UCSD-AML1 (cell line): Measurements from ENCODE around the gene MOCS1.

Source experiments
- DNase-seq: peaks from one replicate; lab custom pipeline; 2025; ENCODE audit not compliant: unreplicated experiment; lab: John Stamatoyannopoulos, UW

Gene MOCS1

DNA sequence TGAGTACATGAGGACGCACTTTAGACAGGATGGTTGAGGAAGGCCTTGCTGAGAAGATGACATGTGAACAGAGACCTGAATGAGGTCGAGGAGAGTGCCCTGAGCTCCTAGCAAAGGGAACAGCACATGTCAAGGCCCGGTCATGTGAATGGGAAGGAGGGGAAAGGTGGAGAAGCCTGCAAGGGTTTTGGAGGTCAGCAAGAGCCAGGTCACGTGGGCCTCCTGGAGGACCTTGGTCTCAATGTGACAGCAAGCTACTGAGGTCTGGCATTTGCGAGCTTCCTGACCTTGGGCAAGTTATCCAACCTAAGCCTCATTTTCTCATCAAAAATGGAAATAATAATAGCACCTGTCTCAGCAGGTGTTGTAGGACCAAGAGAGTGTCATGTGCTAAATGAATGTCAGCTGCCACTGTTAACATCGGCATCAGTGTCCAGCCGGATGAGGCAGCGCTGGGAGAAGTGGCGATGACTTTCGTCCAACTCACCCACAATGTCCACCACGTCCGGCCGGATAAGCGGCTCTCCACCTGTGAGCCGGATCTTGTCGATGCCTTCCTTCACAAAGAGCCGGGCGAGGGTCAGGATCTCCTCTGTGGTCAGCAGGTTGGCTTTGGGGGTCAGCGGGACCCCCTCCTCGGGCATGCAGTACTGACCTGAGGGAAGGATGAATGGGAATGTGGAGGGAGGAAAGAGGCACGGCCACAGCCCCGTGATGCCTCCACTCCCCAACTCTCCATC lies 8.9 kb downstream of the MOCS1 start:
- no peak for DNase-seq

DNA sequence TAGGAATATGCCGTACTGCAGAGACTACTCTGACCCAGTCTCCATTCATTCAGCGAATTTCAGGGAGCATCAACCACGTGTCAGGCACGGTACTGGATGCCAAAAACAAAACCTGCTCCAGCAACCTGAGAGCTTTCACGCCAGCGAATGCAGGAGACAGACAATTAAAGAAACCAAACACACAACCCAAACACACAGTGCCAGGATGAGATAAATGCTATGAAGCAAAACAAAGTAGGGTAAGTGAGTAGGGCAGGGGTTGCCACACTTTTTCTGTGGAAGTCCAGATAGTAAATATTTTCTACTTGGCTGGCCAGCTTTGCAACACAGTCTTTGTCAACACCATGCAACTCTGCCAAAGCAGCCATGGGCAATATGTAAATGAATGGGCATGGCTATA lies 10.0 kb downstream of the MOCS1 start:
- DNase-seq, result no peak

DNA sequence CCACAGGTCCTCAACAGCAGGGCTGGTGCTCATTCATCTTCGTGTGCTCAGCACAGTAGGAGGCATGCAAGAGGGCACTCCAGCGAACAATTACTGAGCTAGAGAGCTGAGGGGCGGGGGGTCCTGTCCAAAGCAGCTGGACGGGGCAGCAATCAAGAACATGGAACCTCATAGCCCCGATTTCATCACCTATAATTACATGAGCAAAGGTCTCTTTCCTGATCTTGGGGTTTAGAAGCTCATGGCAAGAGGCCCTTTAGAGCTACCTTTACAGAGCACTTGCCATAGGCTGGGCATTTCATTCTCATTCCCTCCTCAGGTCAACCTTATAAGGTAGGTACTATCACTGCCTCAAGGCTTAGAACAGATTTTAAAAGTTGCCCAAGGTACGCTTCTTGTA lies 10.4 kb downstream of the MOCS1 start:
- DNase-seq, result no peak

DNA sequence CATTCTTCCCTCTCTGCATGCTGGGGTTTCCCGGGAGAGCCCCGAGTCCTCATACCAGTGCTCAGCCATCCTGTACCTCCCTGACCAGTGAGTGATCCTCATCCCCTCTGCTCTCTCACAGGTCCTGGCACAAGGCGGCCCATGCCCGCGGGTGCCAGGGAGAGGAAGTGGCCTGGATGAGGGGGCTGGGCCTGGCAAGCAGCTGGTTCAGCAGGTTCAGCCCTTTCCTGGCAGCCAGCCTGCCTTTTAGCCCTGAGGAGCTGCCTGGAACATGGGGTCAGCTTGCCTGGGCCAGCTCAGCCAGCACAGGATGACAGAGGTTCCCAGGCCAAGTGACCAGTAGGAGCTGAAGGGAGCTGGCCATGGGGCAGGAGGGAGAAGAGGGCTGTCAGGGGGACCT lies 10.9 kb downstream of the MOCS1 start:
- DNase-seq, result no peak

DNA sequence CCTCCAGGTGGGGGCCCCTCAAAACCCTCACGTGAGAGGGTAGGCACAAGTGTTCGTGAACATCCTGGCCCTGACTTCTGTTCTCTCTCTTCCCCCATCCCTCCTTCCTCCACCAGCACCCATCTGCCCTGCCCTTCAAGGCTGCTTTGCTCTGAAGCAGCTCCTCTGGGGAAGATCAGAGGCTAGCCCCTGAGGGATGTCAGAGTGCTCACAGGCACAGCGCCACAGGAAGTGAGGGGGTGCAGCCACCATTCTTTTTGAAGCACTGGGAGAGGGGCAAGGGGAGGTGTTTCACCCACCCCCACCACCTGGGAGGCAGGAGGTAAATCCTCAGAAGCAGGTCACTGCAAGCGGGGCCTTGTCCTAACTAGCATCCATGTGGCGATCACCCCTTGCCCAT lies 11.4 kb downstream of the MOCS1 start:
- DNase-seq, result no peak

DNA sequence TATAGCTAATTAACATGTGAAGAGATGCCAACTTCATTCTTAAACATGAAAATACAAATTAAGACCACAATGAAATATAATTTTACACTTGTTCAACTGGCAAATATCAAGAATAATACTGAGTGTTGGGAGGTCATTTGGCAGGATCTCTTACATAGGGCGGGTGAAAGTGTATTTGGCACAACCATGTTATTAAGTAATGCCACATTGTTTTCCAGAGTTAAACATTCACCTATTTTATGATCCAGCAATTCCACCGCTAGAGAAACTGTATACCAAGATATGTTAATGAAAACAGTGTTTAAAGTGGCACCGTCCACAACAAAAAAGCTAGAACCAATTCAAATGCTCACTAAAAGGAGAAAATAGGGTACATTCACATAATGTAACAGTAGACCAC lies 14.1 kb downstream of the MOCS1 start:
- no peak for DNase-seq

DNA sequence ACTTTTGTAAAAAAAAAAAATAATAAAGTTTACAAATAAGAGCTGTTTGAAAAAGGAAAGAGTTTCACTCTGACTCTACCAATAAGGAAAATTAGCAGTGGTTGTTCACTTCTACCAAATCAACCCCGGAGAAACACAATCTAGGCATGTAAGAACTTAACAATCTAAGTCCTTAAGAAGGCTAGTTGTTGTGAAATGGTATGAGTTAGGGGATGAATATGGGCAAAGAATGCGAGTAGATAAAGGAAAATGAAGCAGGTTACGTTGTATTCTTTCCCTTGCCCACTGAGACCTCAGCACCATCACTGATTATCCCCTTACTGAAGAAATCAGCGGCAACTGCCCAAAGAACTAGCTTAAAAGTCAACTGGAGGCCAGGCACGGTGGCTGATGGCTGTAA lies 15.4 kb downstream of the MOCS1 start:
- no peak for DNase-seq

DNA sequence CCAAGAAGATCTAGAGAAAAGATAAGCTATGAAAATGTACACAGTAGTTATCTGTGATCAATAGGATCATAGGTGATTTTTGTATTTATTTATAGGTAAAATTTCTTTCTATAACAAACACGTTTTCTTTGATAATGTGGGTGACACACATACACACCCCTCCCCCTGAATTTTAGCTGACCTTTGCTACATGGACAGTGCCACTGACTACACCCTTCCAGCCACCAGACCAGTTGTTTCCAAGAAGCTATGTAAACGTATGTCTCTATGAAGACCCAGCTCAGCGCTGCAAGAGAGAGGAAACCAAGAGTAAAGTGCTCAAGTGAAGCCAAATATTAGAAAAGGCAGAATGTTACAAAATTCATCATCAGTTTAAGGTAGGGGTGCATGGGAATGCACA lies 16.3 kb downstream of the MOCS1 start:
- no peak for DNase-seq

DNA sequence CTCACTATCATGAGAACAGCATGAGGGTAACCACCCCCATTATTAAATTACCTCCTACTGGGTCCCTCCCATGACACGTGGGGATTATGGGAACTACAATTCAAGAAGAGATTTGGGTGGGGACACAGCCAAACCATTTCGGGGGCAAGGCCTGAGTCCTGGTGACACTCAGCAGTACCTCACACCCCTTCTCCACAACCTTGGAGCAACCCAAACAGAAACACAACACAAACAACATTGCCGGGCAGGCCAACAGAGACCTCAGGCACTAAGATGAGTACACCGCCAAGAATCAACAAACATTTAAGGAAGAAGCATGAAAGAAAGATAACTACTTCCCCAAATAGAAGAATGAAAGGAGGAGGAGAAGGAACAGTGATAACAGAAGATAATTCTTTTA lies 16.9 kb downstream of the MOCS1 start:
- no peak for DNase-seq

DNA sequence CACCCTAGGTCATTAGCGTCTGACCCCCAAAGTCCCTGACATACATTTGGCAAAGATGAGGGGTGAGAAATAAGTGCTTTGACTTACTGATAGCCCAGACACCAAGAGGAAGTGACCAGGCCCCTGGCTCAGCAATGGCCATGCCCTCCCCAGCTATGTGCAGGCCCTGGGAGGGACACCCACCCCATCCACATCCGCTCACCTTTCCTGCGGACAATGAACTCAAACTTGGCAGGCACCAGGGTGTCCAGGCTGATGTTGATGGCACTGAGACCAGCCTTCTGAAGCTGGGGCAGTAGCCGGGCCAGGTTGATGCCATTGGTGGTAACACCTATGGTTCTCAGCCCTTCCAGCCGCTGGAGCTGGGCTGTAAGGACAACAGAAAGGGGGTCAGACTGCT lies 18.4 kb downstream of the MOCS1 start:
- no peak for DNase-seq

DNA sequence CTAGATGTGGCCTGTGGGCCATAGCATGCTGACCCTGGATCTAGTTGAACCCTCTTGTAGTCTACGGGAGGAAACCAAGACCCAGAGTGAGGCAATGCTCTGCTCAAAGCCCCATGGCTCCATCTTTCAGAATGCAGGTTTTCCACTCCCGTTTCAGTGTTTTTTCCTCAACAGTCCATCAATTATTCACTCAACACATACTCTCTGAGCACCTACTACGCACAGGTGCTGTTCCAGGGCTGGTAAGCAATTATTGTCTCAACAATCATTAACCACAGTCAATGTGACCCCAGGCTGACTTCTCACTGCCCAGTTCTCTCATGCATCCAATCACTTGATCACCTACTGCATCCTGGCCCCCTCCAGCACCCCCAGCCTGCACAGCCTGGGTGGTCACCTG lies 20.0 kb downstream of the MOCS1 start:
- DNase-seq, result no peak

DNA sequence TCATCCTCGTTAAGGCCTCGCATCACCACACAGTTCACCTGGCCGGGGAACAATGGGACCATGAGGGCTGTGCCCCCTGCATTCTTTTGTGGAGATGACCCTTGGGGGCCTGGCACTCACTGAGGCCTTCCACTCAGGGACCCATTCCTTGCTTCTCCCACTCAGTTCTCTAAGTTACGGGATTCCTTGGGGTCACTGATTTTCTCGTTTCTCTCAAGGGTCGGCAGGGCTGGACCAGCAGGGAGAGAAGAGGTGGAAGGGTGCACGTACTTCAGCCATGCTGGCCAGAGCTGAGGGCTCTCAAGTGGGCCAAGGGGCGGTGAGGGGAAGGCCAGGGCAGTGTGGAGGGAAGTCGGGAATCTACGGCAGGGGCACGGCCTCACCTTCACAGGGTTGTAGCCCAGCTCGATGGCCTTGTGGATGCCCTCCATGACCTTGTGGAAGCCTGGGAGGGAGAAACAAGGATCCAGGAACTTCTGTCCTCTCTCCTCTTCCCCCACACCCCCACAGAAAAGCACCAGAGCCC lies 20.8 kb downstream of the MOCS1 start:
- DNase-seq, result no peak

DNA sequence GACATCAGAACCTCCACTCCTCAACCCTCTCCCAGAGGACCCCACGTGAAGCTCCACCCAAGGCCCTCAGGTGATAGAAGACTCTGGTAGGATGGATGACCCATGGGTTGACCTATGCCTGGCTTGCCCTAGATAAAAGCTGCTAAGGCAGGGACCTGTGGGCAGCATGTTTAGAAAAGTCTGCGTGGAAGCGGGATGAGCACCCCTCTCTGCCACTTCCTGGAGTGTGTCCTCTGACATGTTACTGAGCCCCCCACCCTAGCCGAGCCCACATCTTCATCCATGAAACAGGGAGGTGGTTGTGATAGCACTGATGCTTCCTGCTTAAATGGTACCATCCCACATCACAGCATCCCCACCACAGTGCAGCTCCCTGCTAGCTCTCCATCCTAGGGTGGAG lies 21.8 kb downstream of the MOCS1 start:
- DNase-seq, result no peak

DNA sequence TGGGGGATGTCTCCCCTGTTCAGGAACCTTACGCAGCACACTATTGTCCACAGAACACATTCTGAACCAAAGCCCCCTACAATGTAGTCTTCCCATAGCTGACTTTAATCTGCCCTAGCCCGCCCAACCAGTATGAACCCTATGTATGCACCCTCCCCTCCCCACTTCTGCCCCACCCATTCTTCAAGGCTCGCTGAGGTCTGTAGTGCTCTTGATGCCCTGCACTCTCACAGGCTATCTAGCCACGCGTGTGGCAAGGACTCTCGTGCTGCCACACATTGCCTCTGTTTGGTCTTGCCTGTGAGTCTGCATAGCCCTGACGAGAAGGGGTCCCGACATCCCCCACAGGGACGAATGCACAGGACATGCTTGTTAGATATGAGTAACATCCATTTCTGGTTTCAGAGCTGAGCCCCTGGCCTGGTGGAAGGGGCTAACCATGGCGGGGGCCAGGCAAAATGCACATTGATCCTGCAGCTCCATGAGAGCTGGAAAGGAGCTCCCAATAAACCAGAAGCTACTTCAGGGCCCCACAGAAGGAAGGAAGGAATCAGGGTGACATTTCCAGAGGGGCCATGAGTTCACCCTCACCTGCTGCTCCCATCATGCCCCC lies 22.6 kb downstream of the MOCS1 start:
- no peak for DNase-seq

DNA sequence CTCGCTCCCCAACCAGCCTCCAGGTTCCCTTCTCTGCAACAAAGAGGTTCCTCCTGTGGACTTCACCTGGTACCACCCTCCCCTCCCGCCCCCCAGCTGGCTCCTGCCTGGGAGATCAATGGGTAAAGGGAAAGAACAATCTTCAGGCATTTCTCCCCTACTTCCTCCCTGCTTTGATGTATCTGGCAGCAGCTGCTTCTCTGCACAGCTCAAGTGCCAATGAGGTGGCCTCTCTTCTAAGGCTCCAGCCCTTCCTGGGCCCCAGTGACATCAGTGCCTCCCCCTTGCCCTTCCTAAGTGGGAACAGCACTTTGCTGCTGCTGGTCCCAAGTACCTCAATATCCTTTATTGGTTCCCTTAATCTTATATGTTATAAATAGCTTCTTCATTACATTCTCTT lies 23.5 kb downstream of the MOCS1 start:
- no peak for DNase-seq

DNA sequence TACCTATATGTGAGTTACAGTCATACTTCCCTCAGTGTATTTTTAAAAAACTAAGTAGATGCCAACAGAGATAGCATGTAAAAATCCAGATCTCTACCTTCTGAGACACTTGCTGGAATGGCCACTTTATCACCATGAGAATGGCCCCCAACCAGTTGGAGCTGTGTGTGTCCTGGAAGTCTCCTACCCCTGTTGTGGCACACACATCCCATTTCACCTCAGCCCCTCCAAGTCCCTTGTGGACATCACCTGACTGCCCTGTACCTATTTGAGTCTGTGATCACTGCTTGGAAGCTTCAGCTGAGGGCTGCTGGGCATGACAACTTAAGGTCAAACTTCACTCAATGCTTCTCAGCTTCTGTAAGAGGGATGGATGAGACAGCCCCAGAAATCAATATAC lies 24.1 kb downstream of the MOCS1 start:
- DNase-seq, result no peak

DNA sequence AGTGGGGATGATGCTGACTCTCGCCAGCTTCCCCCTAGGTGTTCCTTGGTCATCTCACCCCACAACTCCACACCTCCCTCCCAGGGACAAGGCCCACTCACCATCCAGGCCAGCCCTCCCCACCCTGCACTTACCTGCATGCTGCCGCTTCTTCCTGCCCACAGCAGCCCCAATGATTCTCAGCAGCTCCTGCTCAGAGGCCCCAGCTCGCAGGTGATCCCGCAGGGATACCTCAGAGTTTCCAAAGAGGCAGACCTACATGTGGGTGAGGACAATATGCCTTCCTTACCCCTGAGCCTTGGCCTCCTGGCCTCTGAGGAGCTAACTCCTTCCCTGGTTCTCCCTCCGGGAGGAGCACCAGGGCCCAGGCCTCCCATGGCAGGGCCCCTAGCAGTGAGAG lies 24.6 kb downstream of the MOCS1 start:
- no peak for DNase-seq

DNA sequence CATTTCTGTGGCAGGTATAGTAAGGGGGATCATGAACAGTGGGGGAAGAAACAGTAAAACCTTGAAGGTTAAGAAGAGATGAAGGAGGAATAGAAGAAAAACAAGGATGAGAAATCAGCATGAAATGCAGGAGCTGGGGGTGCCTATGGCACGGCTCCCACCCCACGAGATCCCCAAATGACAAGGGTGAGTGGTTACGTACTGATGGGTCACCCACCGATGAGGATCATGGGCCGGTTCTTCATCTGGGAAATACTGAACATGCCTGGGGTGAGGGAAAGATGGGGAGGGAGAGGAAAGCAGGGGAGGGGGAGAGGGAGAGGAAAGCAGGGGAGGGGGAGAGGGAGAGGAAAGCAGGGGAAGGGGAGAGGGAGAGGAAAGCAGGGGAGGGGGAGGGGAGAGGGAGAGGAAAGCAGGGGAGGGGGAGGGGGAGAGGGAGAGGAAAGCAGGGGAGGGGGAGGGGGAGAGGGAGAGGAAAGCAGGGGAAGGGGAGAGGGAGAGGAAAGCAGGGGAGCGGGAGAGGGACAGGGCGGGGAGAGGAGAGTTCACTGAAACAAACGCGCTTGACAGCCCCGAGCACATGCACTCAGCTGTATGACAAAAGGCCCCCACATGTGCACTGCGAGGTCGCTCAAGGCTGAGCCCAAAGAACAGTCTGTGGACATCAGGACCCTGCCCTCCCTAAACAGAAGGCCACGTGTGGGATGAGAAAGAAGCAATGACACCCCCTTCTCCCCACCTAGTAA lies 25.3 kb downstream of the MOCS1 start:
- DNase-seq, result no peak

DNA sequence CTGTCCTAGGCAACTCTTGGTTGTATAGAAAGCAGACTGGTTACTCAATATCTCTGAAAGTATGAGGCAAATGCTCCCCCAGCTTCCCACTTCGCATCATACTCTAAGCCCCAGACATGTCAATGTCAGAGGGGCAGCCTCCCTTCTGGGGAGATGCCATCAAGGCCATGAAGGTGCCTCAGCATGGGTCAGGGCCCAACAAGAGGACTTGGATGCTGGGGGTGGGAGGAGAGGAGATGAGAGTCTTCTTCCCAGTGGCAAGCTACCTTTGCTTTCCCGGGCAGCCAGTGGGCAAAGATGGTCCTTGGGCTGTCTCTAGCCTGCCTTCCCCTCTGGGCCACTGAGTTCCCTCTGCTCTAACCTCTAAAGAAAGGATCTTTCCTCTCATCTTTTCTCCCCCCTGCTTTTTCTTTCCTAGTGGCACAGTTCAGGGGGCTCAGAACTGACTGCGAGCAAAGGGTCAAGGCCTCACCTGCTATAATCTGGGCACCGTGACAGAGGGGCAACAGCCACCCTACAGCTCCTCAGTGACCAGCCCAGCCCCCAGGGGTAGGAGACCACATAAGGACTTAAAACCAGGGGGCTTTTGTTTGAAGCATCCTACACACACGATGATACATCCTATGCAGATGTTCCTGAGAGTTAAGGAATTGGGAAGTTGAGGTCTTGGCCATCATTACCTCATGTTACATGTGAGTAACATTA lies 26.2 kb downstream of the MOCS1 start:
- DNase-seq, result no peak

DNA sequence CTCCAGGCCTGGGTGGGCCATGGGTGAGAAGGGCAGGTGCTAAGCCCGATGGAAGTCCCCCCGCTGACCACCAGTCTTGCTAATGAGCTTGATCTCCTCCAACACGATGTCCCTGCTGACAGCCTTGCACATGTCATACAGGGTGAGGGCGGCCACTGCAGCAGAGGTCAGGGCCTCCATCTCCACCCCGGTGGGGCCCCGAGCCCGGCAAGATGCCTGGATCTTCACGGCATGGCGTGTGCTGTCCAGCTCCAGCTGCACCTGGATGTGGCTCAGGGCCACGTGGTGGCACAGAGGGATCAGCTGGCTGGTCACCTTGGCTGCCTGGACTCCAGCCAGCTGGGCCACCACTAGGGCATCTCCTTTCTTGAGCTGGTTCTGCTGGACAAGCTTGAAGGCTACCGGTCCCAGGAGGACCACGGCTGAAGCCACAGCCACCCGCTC lies 27.9 kb downstream of the MOCS1 start:
- no peak for DNase-seq

DNA sequence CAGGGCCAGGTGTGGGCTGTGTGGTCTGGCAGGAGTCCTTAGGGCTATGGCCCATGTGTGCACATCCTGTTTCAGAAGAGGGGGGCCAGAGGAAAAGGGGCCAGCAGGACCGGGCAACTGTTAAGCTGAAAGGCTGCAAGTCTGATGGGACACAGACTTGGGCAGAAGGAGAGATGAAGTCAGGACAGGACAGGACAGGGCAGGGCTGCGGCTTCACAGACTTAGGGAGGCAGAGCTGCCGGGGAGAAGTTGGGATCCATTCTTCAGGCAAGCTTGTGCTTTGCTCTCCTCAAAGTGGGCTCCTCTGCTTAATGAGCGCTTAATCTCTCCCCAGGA lies 28.7 kb downstream of the MOCS1 start:
- no peak for DNase-seq
